NCI-H1417 (cell line): ENCODE measurements around the gene MEF2A.

Experiments used
- DNase-seq, 3 experiments: peaks; one replicate each; lab custom pipeline; 2025; lab: John Stamatoyannopoulos, UW

Gene MEF2A

DNA sequence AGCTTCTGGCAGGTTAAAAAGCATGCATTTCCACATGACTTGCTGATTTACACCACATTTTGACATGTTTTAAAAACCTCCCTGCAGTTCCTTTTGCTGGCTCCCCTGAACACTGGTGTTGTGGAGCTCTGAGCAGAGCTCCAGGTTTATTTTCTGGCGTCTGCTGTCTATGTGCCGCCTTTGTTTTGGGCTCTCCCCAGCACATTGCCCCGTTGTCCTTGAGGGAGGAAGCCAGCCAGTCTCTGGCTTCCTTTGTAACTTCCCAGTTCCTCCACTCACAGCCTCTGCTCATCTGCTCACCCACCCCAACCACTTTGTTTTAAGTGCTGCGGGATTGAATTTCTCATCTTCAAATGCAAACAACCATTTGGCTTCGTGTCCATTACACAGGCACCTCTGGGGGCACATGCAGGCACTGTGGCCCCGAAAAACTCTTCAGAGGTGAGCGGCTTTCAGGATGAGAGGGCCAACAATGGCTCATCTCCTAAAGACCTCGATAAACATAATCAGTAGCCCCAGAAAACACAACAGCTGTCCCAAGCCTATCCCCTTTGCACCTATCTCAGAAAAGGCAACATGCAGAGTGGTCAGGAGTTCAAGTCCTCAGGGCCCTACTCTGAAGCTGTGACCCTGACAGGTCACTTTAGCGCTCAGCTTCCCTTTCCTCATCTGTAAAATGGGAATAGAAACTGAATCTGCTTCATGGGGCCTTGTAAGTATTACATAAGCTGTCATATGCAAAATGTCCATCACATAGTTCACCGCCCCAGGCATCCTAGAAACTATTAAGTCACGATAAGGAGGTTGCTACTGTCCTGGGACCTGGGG is 1.3 kb upstream of the MEF2A start:
- peak; percentile 31 to 88 (median 68) for DNase-seq

DNA sequence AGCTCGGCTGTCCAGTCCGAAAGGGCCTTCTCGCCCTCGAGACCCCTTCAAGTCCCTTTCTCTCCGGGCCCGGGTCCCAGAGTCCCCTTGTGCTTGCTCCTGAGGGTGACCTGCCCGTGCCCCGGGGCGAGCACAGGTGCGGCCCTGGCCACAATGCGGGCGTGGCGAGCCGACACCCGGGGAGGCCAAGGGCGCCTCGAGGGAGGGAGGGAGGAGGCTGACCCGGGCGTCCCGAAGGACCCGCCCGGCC is 810 bp upstream of the MEF2A start:
- DNase-seq = no peak

DNA sequence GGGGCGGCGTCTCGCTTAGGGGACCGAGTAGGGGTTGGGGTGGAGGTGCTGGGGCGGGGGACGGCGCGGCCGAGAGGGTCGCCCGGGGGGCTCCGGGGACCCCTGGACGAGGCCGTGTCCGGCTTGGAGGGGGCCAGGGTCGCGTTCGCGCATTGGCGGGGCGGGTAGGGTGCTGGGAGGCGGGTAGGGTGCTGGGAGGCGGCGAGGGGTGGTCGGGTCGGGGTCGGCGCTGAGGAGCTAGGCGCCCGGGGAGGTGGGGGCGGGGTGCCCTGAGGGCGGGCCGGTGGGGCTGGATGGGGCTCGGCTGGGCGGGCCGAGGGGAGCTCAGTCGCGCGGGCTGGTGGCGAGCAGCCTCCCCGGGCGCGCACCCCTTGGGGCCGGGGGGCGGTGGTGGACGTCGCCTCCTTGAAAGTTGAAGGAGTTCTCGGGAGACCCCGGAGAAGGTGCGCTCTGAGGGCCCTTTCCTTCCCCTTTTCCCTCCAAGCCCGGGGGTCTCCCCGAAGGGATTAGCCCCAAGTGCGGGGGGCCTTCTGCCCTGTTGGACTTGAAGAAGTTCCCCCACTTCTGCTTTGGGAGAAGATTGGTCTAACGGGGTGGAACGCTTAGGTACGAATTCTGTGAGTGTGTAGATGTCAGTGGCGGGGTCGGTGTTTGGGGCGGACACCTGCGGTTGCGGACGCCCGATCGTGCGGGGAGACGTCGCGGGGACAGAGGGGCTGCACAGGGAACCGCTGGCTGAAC is 543 bp downstream of the MEF2A start:
- peak; percentile 21 to 72 (median 70) for DNase-seq

DNA sequence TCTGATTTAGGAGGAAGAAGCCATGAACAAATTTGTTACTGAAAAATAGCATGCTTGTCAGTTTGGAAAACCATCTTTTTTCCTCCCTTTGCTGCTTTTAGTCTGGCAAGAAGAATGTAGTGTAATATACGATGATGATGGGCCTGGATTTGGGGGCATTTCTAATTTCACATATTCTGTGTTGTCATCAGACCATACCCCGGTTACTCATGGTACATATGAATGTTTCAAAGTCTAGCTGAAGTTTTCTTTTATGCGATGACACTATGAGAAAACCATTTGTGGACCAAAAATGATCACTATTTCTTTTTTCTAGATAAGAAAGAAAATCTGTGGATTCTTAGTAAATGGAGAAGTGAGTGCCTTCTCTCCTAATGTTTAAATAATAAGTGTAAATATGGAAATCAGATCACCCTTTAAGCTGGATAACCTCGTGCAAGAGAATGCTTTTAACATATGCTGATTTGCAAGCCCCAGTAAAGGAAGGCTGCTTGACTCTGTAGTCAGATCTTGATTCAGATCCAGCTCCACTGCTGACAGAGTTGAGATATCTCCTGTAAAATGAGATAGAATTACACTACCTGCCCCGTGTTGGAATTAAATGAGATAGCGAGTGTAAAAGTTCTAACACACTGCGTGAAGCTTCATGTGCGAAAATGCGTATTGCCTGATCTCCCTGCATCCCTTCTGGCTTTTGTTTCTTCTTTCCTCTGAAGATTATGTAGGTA is 3.0 kb downstream of the MEF2A start:
- DNase-seq = no peak

DNA sequence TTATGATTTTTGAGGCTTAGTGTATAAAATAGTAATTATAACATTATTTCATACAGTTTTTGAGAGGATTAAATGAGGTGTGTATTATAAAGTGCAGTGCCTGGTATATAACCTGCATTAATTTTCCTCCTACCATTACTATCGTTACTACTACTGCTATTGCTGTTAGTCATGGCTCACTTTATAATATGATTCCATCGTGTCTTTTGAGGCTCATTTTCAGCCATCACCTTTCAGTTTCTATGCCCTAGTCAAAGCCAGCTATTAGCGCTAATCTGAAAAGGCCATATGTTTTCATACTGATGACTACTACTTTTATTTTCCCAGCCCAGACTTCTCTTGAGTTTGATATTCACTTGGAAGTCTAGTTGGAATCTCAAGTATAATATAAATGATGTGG is 5.5 kb downstream of the MEF2A start:
- no peak for DNase-seq

DNA sequence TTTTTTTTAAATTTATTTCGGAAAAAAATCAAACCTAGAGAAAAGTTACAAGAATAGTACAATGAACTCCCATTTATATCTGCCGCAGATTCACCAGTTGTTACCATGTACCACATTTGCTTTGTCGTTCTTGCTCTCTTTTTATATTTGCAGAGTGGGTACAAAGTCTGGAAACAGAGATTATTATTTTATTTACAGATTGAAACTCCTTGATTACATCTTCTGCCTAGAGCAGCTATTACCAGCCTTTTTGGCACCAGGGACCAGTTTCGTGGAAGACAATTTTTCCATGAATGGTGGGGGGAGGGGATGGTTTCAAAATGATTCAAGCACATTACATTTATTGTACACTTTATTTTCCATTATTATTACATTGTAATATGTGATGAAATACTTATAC is 8.3 kb downstream of the MEF2A start:
- DNase-seq = no peak

DNA sequence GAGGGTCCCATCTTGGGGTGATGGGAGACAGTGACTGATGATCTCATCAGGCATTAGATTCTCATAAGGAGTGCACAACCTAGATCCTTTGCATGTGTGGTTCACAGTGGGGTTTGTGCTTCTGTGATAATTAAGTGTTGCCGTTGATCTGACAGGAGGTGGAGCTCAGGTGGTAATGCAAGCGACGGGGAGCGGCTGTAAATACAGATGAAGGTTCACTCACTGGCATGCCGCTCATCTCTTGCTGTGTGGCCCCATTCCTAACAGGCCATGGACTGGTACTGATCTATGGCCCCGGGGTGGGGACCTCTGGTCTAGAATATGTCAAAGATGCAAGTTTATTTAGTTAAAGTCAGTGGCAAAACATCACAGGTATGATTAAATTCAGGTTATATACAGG is 8.7 kb downstream of the MEF2A start:
- no peak for DNase-seq

DNA sequence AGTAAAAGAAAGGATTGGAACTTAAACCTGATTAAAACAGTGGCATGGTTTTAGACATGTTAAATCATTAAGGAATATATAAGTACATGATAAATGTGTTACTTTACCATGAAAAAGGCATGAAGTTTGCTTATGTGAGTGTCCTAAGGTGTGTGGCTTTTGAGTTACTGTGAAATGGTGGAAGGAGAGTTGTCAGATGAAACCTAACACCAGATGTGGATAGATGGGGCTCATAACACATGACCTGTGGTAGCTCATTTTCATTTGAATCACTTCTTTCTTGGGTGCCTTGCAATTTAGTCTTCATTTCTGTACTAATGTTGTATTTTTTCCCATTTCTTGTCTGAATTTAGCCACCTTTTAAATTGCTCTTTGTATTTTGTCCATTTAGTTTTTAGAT is 13.0 kb downstream of the MEF2A start:
- DNase-seq = no peak

DNA sequence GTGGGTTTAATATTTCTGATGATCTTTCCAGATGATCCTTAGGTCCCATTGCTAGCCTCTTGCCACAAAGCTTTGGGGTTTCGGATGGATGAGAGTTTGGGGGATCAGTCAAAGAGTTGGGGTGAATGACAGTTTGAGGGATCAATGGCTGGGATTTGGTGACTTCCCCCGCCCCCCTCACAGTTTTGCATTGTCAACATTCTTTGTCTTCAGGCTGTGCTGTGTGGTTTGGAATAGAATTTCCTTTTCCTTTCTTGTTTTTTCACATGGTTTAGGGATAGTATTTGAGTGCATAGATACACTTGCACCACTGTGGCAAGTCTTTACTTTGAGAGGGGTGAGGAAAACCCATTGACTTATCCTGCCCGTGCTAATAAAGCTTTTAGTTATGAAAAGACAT is 14.3 kb downstream of the MEF2A start:
- no peak for DNase-seq

DNA sequence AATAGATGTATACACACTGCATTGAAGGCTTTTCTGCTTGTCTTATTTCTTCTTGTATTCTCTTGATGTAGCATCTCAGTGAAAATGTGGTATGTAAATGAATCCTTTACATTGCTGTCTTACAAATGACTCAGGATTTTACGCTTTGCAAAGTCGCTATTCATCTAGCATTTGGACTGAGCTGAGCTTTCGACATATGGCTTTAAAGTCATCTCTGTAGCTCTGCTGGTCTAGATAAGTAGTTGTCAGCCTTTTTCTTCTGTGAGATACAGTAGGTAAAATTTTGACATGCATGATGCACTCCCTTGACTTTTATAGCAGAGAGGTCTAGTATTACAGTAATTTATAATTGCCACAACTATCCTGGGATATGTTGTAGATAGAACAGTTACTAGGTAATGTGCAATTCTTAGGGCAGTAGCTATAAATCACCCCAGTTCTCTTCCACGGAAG is 16.8 kb downstream of the MEF2A start:
- DNase-seq = peak in 1 of 3 experiments; percentile 12

DNA sequence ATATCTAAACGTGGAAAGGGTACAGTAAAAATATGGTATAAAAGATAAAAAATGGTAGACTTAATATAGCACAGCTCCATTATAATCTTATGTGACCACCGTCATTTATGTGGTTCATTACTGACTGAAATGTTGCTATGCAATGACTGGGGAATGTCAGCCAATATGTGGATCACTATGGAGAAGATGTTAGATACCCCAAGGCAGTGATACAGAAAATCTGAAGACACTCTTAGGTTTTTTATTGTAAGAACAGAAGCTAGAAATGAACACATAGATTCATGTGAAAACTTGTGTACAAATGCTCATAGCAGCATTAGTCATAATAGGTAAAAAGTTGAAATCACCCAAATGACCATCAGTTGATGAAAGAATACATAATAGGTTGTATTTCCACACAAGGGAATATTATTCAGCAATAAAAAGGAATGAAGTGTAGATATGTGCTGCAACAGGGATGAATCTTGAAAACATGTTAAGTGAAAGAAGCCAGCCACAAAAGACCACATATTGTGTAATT is 18.4 kb downstream of the MEF2A start:
- DNase-seq = no peak

DNA sequence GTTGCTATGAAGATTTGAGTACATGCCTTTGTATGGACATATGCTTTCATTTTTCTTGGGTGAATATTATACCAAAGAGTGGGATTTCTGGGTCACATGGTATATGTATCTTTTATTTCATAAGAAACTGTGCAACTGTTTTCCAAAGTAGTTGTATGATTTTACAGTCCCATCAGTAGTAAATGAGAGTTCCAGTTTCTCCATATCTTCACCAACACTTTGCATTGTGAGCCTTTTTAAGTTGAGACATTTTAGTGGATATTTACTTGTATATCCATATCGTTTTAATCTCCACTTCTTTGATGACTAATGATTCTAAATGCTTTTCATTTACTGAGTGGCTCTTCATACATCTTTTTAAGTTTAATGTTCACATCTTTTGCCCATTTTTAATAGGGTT is 20.3 kb downstream of the MEF2A start:
- DNase-seq = no peak

DNA sequence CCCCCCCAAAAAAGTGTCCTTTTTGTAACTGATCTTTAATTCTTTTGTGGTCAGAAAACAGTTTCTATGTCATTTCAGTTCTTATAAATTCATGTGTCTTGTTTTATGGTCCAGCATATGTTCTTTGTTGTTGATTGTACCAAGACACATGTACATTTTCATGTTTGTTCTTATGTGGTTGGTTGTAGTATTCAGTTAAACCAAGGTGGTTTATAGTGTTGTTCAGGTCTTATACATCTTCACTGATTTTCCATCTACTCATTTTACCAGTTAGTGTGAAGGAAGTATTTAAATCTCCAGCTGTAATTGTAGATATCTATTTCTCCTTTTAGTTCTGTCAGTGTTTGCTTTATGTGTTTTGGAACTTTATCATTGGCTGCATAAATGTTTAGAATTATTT is 24.0 kb downstream of the MEF2A start:
- no peak for DNase-seq

DNA sequence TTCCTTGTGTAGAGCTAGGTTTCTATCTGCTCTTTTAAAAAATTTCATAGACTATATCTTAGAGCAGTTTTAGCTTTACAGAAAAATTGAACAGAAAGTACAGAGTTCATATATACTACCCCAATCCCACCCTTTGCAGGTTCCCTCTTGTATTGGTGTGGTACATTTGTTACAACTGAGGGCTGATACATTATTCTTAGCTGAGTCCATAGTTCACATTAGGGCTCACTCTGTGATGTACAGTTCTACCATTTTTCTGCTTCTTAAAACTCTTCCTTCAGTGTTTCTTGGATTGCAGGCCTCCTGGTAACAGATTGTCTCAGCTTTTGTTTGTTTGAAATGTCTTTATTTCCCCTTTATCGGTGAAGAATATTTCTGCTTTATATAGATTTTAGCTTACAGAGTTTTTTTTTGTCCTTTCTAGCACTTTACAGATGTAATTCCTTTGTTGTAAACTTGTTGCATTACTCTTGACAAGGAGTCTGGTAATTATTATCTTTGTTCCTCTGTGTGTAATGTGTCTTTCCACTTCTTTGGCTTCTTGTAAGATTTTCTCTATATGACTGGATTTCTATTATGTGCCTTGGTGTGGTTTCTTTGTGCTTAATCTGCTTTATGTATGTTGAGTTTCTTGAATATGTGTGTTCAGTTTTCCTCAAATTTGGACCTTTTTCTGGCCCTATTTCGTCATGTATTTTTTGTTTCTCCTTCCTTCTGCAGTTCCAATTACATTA is 25.3 kb downstream of the MEF2A start:
- no peak for DNase-seq

DNA sequence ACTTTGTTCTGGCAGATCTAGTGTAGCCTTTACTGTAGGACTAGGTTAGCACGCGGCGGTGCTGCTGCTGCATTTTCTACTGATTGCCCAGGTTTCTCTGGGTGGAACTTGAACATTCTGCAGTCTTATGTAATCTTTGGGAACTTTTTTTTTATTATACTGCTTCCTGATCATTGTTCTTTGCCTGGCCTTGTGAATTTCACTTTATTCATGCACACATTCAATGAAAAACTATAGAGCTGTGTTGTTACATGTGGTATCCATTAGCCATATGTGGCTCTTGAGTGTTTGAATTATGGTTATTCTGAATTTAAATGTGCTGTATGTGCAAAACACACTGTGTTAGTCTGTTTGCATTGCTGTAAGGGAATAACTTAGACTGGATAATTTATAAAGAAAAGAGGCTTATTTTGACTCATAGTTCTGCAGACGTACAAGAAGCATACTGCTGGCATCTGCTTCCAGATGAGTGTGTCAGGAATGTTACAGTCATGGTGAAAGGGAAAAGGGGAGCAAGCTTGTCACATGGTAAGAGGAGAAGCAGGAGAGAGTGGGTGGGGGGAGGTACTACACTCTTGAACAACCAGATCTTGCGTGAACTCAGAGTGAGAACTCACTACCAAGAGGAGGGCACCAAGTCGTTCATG is 26.5 kb downstream of the MEF2A start:
- no peak for DNase-seq

DNA sequence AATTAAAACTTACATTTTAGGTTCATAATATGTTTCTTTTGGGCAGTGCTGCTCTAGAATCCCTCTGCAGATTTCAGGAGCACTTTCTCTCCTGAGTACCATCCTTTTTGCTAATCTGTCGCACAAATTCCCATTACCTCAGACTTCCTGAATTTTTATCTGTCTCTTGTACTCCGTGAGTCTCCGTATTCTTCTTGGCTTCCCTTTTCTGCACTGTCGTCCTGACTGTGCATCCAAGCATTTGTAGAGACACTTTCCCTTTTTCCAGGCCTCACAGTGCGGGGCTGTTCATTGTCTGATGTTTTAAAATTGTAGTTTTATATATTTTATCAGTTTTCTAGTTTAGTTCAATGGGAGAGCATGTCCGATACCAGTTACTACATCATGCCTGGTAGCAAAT is 27.3 kb downstream of the MEF2A start:
- no peak for DNase-seq

DNA sequence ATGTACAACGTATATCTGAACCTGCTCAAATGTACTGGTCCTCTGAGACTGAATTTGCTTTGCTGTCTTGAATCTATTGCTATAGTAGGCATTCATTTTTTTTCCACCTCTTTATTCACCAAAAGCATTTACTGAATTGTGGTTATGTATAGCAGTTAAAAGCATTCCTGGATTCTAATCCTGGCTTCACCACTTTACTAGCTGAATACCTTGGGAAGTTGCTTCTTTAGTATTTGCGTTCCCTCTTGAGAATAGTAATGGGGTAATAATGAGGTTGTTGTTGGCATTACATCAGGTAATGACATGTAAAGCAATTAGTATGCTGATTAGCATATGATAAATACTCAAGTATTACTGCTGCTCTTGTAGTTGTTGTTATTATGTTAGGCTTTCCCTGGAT is 29.1 kb downstream of the MEF2A start:
- DNase-seq = no peak

DNA sequence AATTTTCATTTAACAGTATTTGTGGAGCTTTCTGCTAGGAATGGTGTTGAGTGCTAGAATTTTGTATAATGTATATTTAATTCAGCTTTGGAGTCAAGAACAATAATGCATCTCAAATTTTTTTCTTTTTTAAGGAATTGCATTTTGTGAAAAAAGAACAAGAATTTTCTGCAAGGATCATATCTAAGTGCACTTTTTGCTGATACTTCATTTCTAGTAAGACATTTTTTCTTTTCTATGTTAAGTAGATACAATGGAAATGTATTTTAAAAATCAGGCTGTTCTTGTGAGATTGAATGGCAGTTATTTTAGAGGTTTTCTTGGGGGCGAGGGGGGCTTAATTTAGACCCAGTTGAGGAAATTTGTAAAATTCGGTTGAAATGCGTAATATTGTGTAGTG is 32.5 kb downstream of the MEF2A start:
- DNase-seq = no peak

DNA sequence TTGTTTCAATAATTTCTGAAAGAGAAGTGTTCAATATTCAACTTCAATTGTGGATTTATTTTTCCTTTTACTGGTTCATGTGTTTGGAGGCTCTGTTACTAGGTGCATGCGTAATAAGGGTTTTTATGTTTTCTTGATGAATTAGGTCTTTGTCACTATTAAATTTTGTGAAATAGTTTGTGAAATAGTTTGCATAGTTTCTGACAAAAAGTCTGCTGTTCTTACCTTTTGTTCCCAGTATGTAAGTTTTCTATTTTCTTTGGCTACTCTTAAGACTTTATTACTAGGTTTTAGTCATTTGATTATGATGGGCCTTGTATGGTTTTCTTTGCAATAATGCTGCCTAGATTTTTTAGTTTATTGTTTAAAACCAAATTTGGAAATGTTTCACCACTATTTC is 38.0 kb downstream of the MEF2A start:
- DNase-seq = no peak

DNA sequence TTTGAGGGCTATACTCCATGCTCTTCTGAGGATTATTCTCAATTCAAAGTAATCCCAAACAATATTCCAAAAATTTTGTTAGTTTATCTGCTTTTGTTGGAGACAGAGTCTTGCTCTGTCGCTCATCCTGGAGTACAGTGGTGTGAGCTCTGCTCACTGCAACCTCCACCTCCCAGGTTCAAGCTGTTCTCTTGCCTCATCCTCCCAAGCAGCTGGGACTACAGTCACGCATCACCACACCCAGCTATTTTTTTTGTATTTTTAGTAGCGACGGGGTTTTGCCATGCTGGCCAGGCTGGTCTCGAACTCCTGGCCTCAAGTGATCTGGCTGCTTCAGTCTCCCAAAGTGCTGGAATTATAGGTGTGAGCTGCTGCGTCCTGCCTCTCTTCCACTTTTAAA is 39.1 kb downstream of the MEF2A start:
- no peak for DNase-seq

DNA sequence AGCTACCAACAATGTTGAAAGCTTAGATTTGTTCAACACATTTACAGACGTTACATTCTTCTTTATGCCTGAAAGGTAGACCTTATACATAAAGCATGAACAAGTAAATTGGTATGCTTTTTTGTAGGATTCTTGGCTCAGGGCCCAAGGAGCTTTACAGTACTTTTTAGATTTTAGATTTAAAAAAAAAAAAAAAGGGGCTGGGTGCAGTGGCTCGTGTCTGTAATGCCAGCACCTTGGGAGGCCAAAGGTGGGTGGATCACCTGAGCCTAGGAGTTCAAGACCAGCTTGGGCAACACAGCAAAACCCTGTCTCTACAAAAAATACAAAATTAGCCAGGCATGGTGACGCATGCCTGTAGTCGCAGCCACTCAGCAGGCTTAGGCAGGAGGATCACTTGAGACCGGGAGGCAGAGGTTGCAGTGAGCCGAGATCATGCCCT is 39.7 kb downstream of the MEF2A start:
- no peak for DNase-seq

DNA sequence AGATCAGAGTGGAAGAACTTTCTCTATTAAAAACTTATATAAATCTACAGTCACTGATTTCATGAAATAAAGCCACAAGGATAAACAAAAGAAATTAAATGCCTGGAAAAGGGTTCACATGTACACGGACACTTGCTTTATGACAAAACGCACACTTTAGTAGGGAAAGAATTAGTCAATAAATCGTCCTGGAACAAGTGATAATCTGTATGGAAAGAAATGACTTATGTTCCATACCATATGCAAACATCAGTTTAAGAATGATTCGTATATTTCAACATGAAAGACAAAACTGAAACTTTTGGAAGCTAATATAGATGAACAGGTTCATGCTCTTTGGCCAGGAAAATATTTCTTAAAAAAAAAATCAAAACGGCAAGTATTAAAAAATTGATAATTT is 40.2 kb downstream of the MEF2A start:
- DNase-seq = no peak
